Aorta (tissue), 5 donors: ENCODE results near the gene KIT. TPM values are rescaled to one million over a fixed set of nuclear protein-coding genes. Genes with fewer than 3 reads are reported as not detected.
A peak's percentile ranks its signal among the peaks of the same experiment; 100 is the strongest.
"Not testable (repeated sequence)": the region's sequence is repeated elsewhere in the genome, so short reads cannot be mapped to it uniquely, and the experiment has no call there.

Experiments
- ATAC-seq: fragments of 200-7000 bp; cut with Tn5 transposase; one replicate; pipeline ENCODE4 v1.9.1; 2022; ENCODE audit warnings: moderate library complexity; ENCODE audit not compliant: low FRiP score
- DNase-seq, 2 donors: peaks; one replicate each; pipeline ENCODE4 v3.0.0-alpha.2; 2020
- H3K27ac ChIP-seq, 2 donors: one replicate each; pipeline ENCODE4 v1.5.1; 2013; ENCODE audit warnings: low read length in 2 of 2, mild to moderate bottlenecking in 2 of 2, moderate library complexity in 2 of 2, control low read depth in 1 of 2, inconsistent platforms in 1 of 2, low read depth in 1 of 2
- H3K27me3 ChIP-seq, 2 donors: one replicate each; pipeline ENCODE4 v1.6.1; 2013; ENCODE audit warnings: control low read depth in 1 of 2, low read length in 1 of 2, mild to moderate bottlenecking in 1 of 2, moderate library complexity in 1 of 2; ENCODE audit not compliant: insufficient read depth in 2 of 2, control insufficient read depth in 1 of 2
- H3K36me3 ChIP-seq, 2 donors: one replicate each; pipeline ENCODE4 v1.6.1; 2013; ENCODE audit warnings: control low read depth in 1 of 2, low read length in 1 of 2, mild to moderate bottlenecking in 1 of 2; ENCODE audit not compliant: insufficient read depth in 2 of 2, control insufficient read depth in 1 of 2
- H3K4me1 ChIP-seq, 2 donors: one replicate each; pipeline ENCODE4 v1.6.1; 2013; ENCODE audit warnings: low read length in 2 of 2, control low read depth in 1 of 2, mild to moderate bottlenecking in 1 of 2, moderate library complexity in 1 of 2; ENCODE audit not compliant: insufficient read depth in 2 of 2, control insufficient read depth in 1 of 2
- H3K4me3 ChIP-seq, 2 donors: one replicate each; pipeline ENCODE4 v1.5.1; 2013; ENCODE audit warnings: low read length in 2 of 2, control low read depth in 1 of 2, mild to moderate bottlenecking in 1 of 2
- H3K9me3 ChIP-seq: one replicate; pipeline ENCODE4 v1.6.1; 2013; ENCODE audit warnings: mild to moderate bottlenecking, low read length; ENCODE audit not compliant: control insufficient read depth
- WGBS, 2 donors: extraction: QIAGEN DNeasy Blood & Tissue Kit; methylation state at CpG; one replicate each; pipeline ENCODE4 v1.1.7; 2013; 5-methylcytosine and 5-hydroxymethylcytosine counted together
- intact Hi-C, 2 donors: fragments of 100-400 bp; cut with DNase I; formaldehyde crosslinking; loops; one replicate each; pipeline versions ENCODE4 v1.14.2 to v1.15.0; 2022
- long read RNA-seq, 2 donors: library from polyadenylated mRNA; unstranded; transcript quantifications; one replicate each; pipeline ENCODE4 v2.0.0, GENCODE V29; 2020 to 2021
- polyA plus RNA-seq, 2 donors: library from polyadenylated mRNA; stranded (reverse); fragments of 200-250 nt; gene quantifications; one replicate each; pipeline ENCODE4 v1.2.3, GENCODE V29; 2013
- total RNA-seq, 2 donors: library from RNA; stranded (reverse); fragmentation: NEBNext Ultra II Directional; extraction: Animal tissue kit (Norgen Biotek cat#: 25700); gene quantifications; one replicate each; pipeline ENCODE4 v1.2.1, GENCODE V29; 2021
- donor health status: healthy with polysubstance abuse.
- donor health status: Bipolar disorder and iron deficiency.
- donor health status: DM: no; HTN: no; CAD: no.
- donor health status: DM: no; HTN: no; CAD: no.
- donor health status: DM: yes; HTN: yes; CAD: no.

The KIT gene
- 10 to 100 TPM in 1 of 2 donors, 1 to 10 TPM in 1; 9.6 to 18.7 TPM for total RNA-seq
- 1 to 10 TPM in 1 of 2 donors, under 1 TPM in 1; 0.56 to 1.0 TPM for polyA plus RNA-seq
- long read RNA-seq, donor 1, result 0 reads
- long read RNA-seq, donor 2, full-length matches to known transcripts, result 2 of 7 reads
- long read RNA-seq, donor 2, partial matches to known transcripts, result 2 of 7 reads
- long read RNA-seq, donor 2, other reads (novel, unspliced or antisense), result 3 of 7 reads

DNA sequence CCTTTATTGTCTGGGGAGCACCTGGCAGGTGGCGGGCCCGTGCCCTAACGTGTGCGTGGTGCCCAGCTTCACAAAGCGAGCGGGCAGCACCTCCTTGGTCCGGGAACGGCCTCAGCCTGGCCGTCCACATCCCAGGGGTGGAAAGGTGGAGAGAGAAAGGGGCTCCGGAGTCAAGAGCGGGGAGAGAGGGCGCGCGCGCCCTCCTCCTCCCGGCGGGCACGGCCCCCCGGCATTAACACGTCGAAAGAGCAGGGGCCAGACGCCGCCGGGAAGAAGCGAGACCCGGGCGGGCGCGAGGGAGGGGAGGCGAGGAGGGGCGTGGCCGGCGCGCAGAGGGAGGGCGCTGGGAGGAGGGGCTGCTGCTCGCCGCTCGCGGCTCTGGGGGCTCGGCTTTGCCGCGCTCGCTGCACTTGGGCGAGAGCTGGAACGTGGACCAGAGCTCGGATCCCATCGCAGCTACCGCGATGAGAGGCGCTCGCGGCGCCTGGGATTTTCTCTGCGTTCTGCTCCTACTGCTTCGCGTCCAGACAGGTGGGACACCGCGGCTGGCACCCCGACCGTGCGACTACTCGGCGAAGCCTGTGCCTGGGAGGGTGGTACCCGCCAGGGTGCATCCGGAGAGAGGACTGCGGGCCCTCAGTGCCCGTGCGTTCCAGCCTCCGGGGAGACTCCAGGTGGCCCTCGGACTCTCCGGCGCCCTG lies at the start of gene KIT:
TSS of gene KIT (plus strand) at position 407 of the 701 bp plus-strand sequence. CDS start at position 465, 58 bp downstream.
- peak; percentile 75 for ATAC-seq
- Histone ChIP-seq H3K4me3 (peak within 1 kb of the TSS; percentile 56 to 63), H3K9me3 (no peaks in the 10 kb centered on the region), H3K36me3 (no peaks in the 10 kb centered on the region), H3K4me1 (no peaks in the 10 kb centered on the region), H3K27me3 (no peaks in the 10 kb centered on the region), H3K27ac (no peak within 1 kb of the TSS)
- DNase-seq, result peak; percentile 40 to 83
- intact Hi-C loops, result no loop called here
- WGBS, 2 donors, result 0% methylated on average over 56 to 72 of the region's 72 CpGs

GRCh38 chr4:54609310-54609709 lies 48.4 kb upstream of the KIT start:
- 88 to 93% methylated on average over 1 of the region's 1 CpG for WGBS, 2 donors
- Histone ChIP-seq H3K4me3 (no peak overlapping the region), H3K36me3 (no peaks in the 10 kb centered on the region), H3K9me3 (no peaks in the 10 kb centered on the region), H3K27ac (no peak overlapping the region), H3K4me1 (no peaks in the 10 kb centered on the region), H3K27me3 (no peaks in the 10 kb centered on the region)
- ATAC-seq (no peak), DNase-seq (no peak)
- intact Hi-C loops, result no loop called here

DNA sequence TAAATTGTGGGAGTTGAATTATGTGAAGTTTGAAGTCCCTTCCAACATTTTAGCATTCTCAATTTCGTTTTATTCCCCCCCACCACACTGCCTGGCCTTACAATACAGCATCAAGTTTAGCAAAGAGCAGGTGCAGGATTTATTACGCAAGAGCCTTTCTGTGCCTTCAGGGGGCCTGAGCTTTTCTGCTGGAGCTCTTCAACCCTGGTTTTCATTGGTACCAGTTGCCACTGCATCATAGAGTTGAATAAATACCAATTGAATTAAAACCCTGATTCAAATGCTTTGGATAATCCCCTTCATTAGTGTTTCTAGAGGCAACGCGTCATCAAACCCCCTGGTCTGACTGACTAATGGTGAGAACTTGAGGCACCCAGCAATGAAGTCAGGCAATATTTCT lies 43.6 kb upstream of the KIT start:
- Histone ChIP-seq H3K27ac (no peak overlapping the region), H3K4me3 (no peak overlapping the region), H3K36me3 (no peaks in the 10 kb centered on the region), H3K27me3 (no peaks in the 10 kb centered on the region), H3K9me3 (no peaks in the 10 kb centered on the region), H3K4me1 (no peaks in the 10 kb centered on the region)
- DNase-seq (no peak), ATAC-seq (no peak)
- 81 to 85% methylated on average over 4 of the region's 4 CpGs for WGBS, 2 donors
- intact Hi-C loops, result no loop called here

DNA sequence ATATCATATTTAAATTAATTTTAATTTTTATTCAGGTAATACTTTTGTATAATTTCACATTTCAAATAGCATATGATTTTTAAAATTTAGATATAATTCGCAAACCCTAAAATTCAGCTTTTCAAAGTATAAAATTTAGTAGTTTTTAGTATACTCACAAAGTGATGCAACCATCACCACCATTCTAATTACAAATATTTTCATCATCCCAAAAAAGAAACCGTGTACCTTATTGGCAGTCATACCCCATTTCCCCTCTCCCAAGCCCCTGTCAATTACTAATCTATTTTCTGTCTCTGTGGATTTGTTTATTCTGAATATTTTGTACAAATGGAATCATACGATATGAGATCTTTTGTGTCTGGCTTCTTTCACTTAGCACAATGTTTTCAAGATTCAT lies 37.0 kb upstream of the KIT start:
- WGBS, 2 donors, result 94% methylated on average over 3 of the region's 3 CpGs
- no peaks in the 10 kb centered on the region for H3K36me3 ChIP-seq
- no peaks in the 10 kb centered on the region for H3K27me3 ChIP-seq
- DNase-seq (no peak), ATAC-seq (no peak)
- no peak overlapping the region for H3K27ac ChIP-seq
- H3K9me3 ChIP-seq, result no peaks in the 10 kb centered on the region
- H3K4me1 ChIP-seq, result no peaks in the 10 kb centered on the region
- H3K4me3 ChIP-seq, result no peak overlapping the region
- intact Hi-C loops, result no loop called here

GRCh38 chr4:54625391-54625790 lies 32.4 kb upstream of the KIT start:
- DNase-seq (no peak), ATAC-seq (peak; percentile 71)
- intact Hi-C loops, result no loop called here
- Histone ChIP-seq H3K9me3 (no peaks in the 10 kb centered on the region), H3K27ac (no peak overlapping the region), H3K36me3 (no peaks in the 10 kb centered on the region), H3K4me1 (peaks cover 0 to 4% of the 10 kb centered on the region in 2 donors), H3K4me3 (no peak overlapping the region), H3K27me3 (peaks cover 0 to under 1% of the 10 kb centered on the region in 2 donors)
- WGBS, 2 donors, result 2 to 10% methylated on average over 2 of the region's 2 CpGs

- peaks cover 0 to 4% of the 10 kb centered on the region in 2 donors for H3K4me1 ChIP-seq
- H3K4me3 ChIP-seq, result no peak overlapping the region
- intact Hi-C loops, result no loop called here
- peaks cover 0 to 2% of the 10 kb centered on the region in 2 donors for H3K27me3 ChIP-seq
- ATAC-seq (no peak), DNase-seq (no peak)
- no peaks in the 10 kb centered on the region for H3K36me3 ChIP-seq
- peak overlapping the region in 1 of 2 donors; percentile 52 for H3K27ac ChIP-seq
- no peaks in the 10 kb centered on the region for H3K9me3 ChIP-seq
- 46 to 53% methylated on average over 7 of the region's 7 CpGs for WGBS, 2 donors
These were observed 31.6 kb upstream of the KIT start for GRCh38 chr4:54626113-54626512.

- ATAC-seq (no peak), DNase-seq (no peak)
- no peak overlapping the region for H3K27ac ChIP-seq
- WGBS, 2 donors, result 96 to 98% methylated on average over 28 to 29 of the region's 29 CpGs
- H3K27me3 ChIP-seq, result peaks cover 0 to 2% of the 10 kb centered on the region in 2 donors
- no peaks in the 10 kb centered on the region for H3K4me1 ChIP-seq
- H3K36me3 ChIP-seq, result no peaks in the 10 kb centered on the region
- no peak overlapping the region for H3K4me3 ChIP-seq
- no peaks in the 10 kb centered on the region for H3K9me3 ChIP-seq
- intact Hi-C loops, result no loop called here
These were observed 25.2 kb upstream of the KIT start for GRCh38 chr4:54632537-54632936.

GRCh38 chr4:54633102-54633740 lies 24.5 kb upstream of the KIT start:
- H3K4me1 ChIP-seq, H3K4me3 ChIP-seq, H3K9me3 ChIP-seq, DNase-seq, H3K27me3 ChIP-seq, ATAC-seq, H3K36me3 ChIP-seq, intact Hi-C loops, H3K27ac ChIP-seq: not testable (repeated sequence)
- 91 to 95% methylated on average over 17 to 18 of the region's 18 CpGs for WGBS, 2 donors
